Ovary (tissue), 9 donors: ENCODE measurements around the gene MTR. TPM values are rescaled to one million over a fixed set of nuclear protein-coding genes. Genes with fewer than 3 reads are reported as not detected.

Experiments
- DNase-seq, 5 donors: peaks; one replicate each; pipeline ENCODE4 v3.0.0-alpha.2; 2019 to 2020
- H3K27ac ChIP-seq, 2 donors: fragments of 200-600 bp; one replicate each; pipeline versions ENCODE4 v1.5.1 to v1.8.0; 2019 to 2022
- H3K27me3 ChIP-seq: fragments of 200-600 bp; one replicate; pipeline ENCODE4 v1.8.0; 2022
- H3K36me3 ChIP-seq: fragments of 200-600 bp; sonication (generic); one replicate; pipeline ENCODE4 v1.5.1; 2019
- H3K4me1 ChIP-seq: one replicate; pipeline ENCODE4 v1.8.1; 2013; ENCODE audit warnings: mild to moderate bottlenecking, moderate library complexity; ENCODE audit not compliant: insufficient read depth
- H3K4me3 ChIP-seq: fragments of 200-600 bp; sonication (generic); one replicate; pipeline ENCODE4 v1.5.1; 2017
- H3K9me3 ChIP-seq, 2 donors: fragments of 200-600 bp in 1 of 2; sonication (generic) in 1 of 2; one replicate each; pipeline versions ENCODE4 v1.5.1 to v1.8.1; 2013 to 2019; ENCODE audit warnings: mild to moderate bottlenecking in 1 of 2, moderate library complexity in 1 of 2
- EP300 ChIP-seq: sonication (generic); formaldehyde crosslinking; IDR thresholded peaks from one replicate; pipeline ENCODE4 v1.6.1; 2017; ENCODE audit warnings: antibody characterized with exemption
- POLR2A ChIP-seq: fragments of 450-650 bp; IDR thresholded peaks from one replicate; pipeline ENCODE4 v1.6.1; 2017; ENCODE audit warnings: antibody characterized with exemption, mild to moderate bottlenecking, moderate library complexity
- WGBS, 3 donors: extraction: QIAGEN DNeasy Blood & Tissue Kit in 1 of 3; methylation state at CpG; one replicate each; pipeline versions ENCODE4 v1.1.5 to v1.1.7; 2013 to 2017; 5-methylcytosine and 5-hydroxymethylcytosine counted together
- intact Hi-C, 4 donors: fragments of 100-400 bp; cut with DNase I; formaldehyde crosslinking; loops; one replicate each; pipeline versions ENCODE4 v1.11.0 to v1.15.1; 2022 to 2023
- polyA plus RNA-seq, 2 donors: library from polyadenylated mRNA; stranded (reverse); fragments of 200-250 nt in 1 of 2; fragments of 350-450 nt in 1 of 2; fragmentation: Illumina TruSeq in 1 of 2; extraction: RNeasy Lipid Tissue Mini Kit (QIAGEN cat#74804) in 1 of 2; gene quantifications; one replicate each; pipeline ENCODE4 v1.2.3, GENCODE V29; 2013 to 2014
- total RNA-seq, 7 donors: library from RNA; depleted of rRNA in 2 of 7; stranded (reverse); fragments of >200 nt in 2 of 7; fragmentation: NEBNext Ultra II Directional in 3 of 7; extraction: Animal tissue kit (Norgen Biotek cat#: 25700) in 3 of 7; gene quantifications; one replicate each; pipeline versions ENCODE4 v1.1.0 to v1.2.4, GENCODE V29; 2016 to 2023
- TF ChIP-seq, protein P1 (sequence below), 3 donors: fragments of 450-650 bp in 2 of 3; fragments of 200-600 bp in 1 of 3; IDR thresholded peaks; one replicate each; pipeline versions ENCODE4 v1.5.1 to v1.8.0; 2016 to 2022; ENCODE audit warnings: antibody characterized with exemption in 3 of 3, mild to moderate bottlenecking in 1 of 3
- donor health status: DM: no; HTN: no; CAD: no; lungs with moderate emphysema.
- donor health status: DM: no; HTN: no; CAD: no.
- donor health status: Bipolar disorder and iron deficiency.
- donor health status: DM: yes; HTN: yes; CAD: no.
- donor health status: DM: no; HTN: no; CAD: no.
- donor health status: DM: yes; HTN: yes; CAD: no.

MTR gene
- total and polyA plus RNA-seq, 9 donors: 10.2 to 60.8 (median 49.5) TPM

DNA sequence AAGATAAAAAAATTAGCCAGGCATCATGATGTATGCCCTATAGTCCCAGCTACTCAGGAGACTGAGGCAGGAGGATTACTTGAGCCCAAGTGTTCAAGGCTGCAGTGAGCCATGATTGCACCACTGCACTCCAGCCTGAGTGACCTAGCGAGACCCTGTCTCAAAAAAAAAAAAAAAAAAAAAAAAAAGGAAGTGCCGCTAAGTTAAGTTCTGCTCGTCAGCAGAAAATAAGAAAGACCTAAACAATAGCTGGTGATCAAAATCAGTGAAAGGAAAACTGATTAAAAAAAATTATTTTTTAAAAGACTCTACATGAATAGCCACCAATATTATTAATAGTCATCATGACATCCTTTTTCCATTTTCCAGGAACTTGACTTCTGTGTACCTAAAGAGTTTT, 44.2 kb upstream of the MTR start:
- Histone ChIP-seq H3K4me1 (no peaks in the 10 kb centered on the region), H3K4me3 (no peak overlapping the region), H3K36me3 (no peaks in the 10 kb centered on the region), H3K9me3 (no peaks in the 10 kb centered on the region), H3K27me3 (no peaks in the 10 kb centered on the region), H3K27ac (no peak overlapping the region)
- intact Hi-C loops: no loop called here
- DNase-seq: no peak
- WGBS, 3 donors: 79 to 95% (median 92%) methylated on average over 3 of the region's 3 CpGs
- TF ChIP-seq POLR2A (no peak), EP300 (no peak)
- TF ChIP-seq, protein P1, sequence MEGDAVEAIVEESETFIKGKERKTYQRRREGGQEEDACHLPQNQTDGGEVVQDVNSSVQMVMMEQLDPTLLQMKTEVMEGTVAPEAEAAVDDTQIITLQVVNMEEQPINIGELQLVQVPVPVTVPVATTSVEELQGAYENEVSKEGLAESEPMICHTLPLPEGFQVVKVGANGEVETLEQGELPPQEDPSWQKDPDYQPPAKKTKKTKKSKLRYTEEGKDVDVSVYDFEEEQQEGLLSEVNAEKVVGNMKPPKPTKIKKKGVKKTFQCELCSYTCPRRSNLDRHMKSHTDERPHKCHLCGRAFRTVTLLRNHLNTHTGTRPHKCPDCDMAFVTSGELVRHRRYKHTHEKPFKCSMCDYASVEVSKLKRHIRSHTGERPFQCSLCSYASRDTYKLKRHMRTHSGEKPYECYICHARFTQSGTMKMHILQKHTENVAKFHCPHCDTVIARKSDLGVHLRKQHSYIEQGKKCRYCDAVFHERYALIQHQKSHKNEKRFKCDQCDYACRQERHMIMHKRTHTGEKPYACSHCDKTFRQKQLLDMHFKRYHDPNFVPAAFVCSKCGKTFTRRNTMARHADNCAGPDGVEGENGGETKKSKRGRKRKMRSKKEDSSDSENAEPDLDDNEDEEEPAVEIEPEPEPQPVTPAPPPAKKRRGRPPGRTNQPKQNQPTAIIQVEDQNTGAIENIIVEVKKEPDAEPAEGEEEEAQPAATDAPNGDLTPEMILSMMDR (IDR thresholded peaks at IDR 0.05): no peak

DNA sequence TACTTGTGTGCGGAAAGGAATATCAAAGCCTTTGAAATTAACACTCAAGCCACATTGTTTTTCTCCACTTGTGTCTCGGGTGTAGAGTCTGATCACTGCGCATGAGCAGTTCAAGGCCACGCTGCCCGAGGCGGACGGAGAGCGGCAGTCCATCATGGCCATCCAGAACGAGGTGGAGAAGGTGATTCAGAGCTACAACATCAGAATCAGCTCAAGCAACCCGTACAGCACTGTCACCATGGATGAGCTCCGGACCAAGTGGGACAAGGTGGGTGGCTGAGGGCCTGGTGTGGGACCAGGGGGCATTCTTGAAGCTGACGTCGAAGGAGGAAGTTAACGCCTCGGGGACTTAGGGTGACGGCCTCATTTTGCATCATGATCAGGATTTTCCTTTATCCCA, 43.7 kb upstream of the MTR start:
- WGBS, 3 donors: 81 to 87% (median 85%) methylated on average over 16 of the region's 16 CpGs
- Histone ChIP-seq H3K4me3 (no peak overlapping the region), H3K27ac (no peak overlapping the region), H3K36me3 (no peaks in the 10 kb centered on the region), H3K27me3 (no peaks in the 10 kb centered on the region), H3K9me3 (no peaks in the 10 kb centered on the region), H3K4me1 (no peaks in the 10 kb centered on the region)
- DNase-seq: no peak
- TF ChIP-seq POLR2A (no peak), EP300 (no peak)
- TF ChIP-seq, protein P1 (IDR thresholded peaks at IDR 0.05): no peak
- intact Hi-C loops: no loop called here

DNA sequence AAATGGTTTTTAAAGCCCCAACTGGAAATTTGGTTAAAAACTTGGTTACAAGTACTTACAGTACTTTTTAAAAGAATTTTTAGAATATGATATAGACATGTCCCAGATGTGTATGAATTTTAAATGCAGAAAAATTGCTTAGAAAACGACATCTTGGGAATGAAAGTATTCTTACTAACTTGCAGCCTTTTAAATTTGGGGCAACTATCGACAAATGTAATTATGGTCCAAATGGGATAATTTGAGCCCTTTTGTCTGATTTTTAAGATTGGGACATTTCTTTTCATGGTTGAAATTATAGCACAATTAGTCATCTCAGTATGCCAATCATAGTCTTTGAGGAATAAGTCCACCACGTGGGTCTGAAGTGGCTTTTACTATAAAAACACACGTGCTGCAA, 43.2 kb upstream of the MTR start:
- 80 to 84% (median 80%) methylated on average over 4 of the region's 4 CpGs for WGBS, 3 donors
- Histone ChIP-seq H3K4me1 (no peaks in the 10 kb centered on the region), H3K4me3 (no peak overlapping the region), H3K36me3 (no peaks in the 10 kb centered on the region), H3K27me3 (no peaks in the 10 kb centered on the region), H3K27ac (no peak overlapping the region), H3K9me3 (no peaks in the 10 kb centered on the region)
- TF ChIP-seq EP300 (no peak), POLR2A (no peak)
- TF ChIP-seq, protein P1 (IDR thresholded peaks at IDR 0.05): no peak
- intact Hi-C loops: no loop called here
- no peak for DNase-seq

DNA sequence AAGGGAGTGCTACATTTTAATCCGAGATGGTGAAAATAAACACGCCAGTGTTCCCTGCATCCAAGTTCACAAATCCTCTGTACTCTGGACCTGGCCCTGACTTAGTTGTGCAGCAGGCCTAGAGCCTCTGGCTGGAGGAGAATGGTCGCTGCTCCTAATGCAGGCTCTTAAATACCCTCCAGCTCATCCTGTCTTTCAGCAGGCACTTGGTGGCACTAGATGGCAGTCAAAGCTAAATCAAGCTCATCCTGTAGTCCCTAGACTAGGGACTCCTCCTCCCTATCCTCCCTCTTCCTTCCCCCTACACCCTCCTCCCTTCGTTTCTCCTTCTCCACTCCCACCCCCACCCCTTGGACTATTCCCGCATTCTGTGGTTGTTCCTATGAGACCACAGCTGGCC, 41.6 kb upstream of the MTR start:
- Histone ChIP-seq H3K27me3 (no peaks in the 10 kb centered on the region), H3K9me3 (no peaks in the 10 kb centered on the region), H3K27ac (no peak overlapping the region), H3K36me3 (no peaks in the 10 kb centered on the region), H3K4me1 (no peaks in the 10 kb centered on the region), H3K4me3 (no peak overlapping the region)
- intact Hi-C loops: no loop called here
- WGBS, 3 donors: 64 to 76% (median 70%) methylated on average over 5 of the region's 5 CpGs
- no peak for DNase-seq
- TF ChIP-seq, protein P1 (IDR thresholded peaks at IDR 0.05): no peak
- TF ChIP-seq EP300 (no peak), POLR2A (no peak)

DNA sequence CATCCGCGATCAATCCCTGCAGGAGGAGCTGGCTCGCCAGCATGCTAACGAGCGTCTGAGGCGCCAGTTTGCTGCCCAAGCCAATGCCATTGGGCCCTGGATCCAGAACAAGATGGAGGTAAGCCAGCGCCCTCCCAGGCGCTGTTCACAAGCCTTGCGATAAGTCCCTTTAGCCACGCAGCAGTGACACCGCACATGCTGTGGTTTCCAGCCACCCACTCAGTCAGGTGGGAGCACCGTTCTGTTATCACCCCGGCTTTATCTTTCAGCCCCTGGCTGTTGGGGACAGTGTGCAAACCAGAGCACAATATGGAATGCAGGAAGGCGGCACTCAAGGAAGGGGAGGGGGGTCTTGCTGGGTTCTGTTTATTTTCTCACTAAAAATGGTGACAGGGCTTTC, 41.1 kb upstream of the MTR start:
- intact Hi-C loops: no loop called here
- Histone ChIP-seq H3K27me3 (no peaks in the 10 kb centered on the region), H3K36me3 (no peaks in the 10 kb centered on the region), H3K4me1 (no peaks in the 10 kb centered on the region), H3K4me3 (no peak overlapping the region), H3K9me3 (no peaks in the 10 kb centered on the region), H3K27ac (no peak overlapping the region)
- TF ChIP-seq POLR2A: no peak
- TF ChIP-seq, protein P1 (IDR thresholded peaks at IDR 0.05): no peak
- no peak for TF ChIP-seq EP300
- 89 to 96% (median 92%) methylated on average over 14 of the region's 14 CpGs for WGBS, 3 donors
- no peak for DNase-seq
